Measurements from ENCODE around the gene HOXD4. TPM values are rescaled to one million over a fixed set of nuclear protein-coding genes. Genes with fewer than 3 reads are reported as not detected.

The HOXD4 gene
- total RNA-seq, 3 donors from 2014 or later: 4.7 to 6.5 (median 5.9) TPM

DNA sequence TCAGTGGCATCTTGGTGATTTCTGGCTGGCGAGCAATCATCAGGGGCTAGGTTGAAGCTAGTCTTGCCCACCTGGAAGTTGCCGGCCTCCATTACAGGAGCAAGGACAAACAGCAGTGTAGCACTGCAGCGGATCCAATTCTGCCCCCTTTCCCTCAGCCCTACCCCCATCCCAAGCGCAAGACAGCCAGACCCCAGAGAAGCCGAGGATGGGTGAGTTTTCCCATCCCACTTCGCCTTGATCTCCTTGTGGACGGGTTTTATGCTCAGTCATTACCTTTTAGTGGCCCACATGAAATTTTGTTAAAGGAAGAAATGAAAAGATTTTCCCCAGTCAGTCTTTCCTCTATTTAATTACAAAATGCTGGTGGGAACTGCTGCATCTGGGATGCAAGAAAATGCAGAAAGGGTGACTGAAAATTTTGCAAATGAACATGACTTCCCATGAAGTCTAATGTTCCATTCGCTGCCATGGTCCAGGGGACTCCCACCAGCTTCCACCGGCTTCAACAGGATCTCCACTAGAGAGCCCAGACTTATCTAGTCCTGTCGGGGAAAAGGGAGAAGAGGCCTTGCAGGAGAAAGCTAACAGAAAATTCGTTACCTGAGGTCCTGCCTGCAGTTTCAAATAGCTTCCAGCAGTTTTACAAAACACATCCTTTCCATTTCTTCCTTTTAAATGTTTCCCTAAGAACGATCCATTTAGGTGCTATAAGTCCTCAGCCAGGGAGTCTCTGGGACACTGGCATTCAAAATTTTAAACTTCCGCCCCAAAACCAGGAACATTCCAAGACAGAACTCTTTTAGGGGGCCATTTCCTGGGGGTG lies 30.8 kb upstream of the HOXD4 start:
- ATAC-seq: no peak
- intact Hi-C loops (cut with DNase I, micrococcal nuclease): loop anchor here in 1 of 2 donors (10.0 kb wide), 2 partner anchors 694 to 1024 kb away; no protein-coding TSS in a partner anchor
- TF ChIP-seq, protein P1, sequence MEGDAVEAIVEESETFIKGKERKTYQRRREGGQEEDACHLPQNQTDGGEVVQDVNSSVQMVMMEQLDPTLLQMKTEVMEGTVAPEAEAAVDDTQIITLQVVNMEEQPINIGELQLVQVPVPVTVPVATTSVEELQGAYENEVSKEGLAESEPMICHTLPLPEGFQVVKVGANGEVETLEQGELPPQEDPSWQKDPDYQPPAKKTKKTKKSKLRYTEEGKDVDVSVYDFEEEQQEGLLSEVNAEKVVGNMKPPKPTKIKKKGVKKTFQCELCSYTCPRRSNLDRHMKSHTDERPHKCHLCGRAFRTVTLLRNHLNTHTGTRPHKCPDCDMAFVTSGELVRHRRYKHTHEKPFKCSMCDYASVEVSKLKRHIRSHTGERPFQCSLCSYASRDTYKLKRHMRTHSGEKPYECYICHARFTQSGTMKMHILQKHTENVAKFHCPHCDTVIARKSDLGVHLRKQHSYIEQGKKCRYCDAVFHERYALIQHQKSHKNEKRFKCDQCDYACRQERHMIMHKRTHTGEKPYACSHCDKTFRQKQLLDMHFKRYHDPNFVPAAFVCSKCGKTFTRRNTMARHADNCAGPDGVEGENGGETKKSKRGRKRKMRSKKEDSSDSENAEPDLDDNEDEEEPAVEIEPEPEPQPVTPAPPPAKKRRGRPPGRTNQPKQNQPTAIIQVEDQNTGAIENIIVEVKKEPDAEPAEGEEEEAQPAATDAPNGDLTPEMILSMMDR (IDR thresholded peaks at IDR 0.05): no peak
- Histone ChIP-seq H3K4me1 (ENCODE audit: low read depth) (peaks cover 9% of the 10 kb centered on the region), H3K4me3 (no peak overlapping the region), H3K36me3 (ENCODE audit: low read depth) (no peaks in the 10 kb centered on the region), H3K9me3 (no peaks in the 10 kb centered on the region)
- DNase-seq: peak in 1 of 3 donors; percentile 18

DNA sequence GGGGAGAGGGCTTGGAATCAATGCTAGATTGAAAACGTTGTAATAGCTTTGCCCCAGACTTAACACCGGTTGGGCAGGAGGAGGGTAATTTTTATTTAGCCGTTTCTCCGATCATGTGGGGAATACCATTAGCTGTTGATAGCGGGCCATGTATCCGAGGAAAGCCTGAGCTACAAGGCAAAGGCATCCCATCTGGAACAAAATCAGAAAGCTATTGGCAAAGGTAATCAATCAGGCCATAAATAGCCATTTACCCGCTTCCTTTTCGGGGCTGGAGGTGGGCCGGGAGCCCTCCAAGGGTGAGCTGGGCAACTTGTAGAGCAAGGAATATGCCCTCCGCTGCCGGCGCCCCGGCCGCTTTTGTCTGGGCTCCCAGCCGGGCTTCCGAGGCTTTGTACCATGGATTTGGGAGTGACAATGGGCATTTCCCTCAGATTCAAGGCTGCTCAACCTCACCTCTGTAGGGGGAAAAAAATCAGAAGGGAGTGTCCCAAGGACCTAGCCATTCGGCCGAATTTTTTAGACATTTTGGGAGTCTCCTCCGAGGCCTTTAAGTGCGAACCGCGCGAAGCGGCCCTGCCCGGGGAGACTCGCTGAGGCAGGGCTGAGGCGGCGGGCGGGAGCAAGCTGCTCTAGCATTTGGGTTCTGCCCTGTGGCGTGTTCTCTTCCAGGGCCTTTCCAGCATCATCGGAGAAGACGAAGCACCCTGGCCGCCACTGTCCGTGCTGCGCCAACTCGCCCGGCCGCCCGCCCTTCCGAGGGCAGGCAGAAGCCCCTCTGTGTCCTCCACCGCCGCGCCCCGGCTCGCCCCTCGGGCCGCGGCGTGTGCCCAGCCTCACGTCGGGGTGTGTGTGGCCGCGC lies 29.9 kb upstream of the HOXD4 start:
- ATAC-seq (no peak), DNase-seq (peak in 1 of 3 donors; percentile 30)
- Histone ChIP-seq H3K9me3 (no peaks in the 10 kb centered on the region), H3K4me3 (no peak overlapping the region), H3K36me3 (ENCODE audit: low read depth) (no peaks in the 10 kb centered on the region), H3K4me1 (ENCODE audit: low read depth) (peaks cover 6% of the 10 kb centered on the region)
- intact Hi-C loops (cut with DNase I, micrococcal nuclease): loop anchor here in 1 of 2 donors (10.0 kb wide), 2 partner anchors 693 to 1023 kb away; no protein-coding TSS in a partner anchor
- TF ChIP-seq, protein P1 (IDR thresholded peaks at IDR 0.05): no peak

DNA sequence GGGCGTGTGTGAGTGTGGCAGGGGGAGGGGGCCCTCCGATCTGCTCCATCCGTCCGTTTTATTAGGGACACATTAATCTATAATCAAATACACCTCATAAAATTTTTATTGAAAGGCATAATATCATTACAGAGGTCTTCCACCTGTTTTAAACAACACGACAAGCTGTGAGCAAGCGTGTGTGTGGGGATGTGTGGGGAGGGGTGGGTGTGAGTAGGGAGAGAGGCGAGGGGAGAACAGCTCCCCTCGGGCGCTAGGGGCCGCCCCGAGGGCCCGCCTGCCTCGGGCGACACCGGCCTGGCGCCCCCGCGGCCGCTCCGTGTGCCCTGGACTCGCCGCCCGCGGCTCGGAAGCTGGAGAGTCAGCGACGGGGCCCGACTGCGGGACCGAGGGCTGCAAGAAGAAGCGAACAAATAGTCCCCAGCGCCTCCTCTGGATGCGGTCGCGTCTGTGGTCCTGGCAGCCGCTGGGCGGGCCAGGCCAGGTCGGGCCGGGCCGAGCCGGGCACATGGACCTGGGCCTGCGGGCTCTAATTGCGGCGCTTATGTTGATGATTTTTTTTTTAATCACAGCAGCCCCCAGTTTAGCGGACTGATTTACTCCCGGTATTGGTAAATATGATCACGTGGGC lies 29.2 kb upstream of the HOXD4 start:
- TF ChIP-seq, protein P1 (IDR thresholded peaks at IDR 0.05): no peak
- H3K4me3 ChIP-seq: peak overlapping the region; percentile 22
- no peaks in the 10 kb centered on the region for H3K36me3 ChIP-seq (ENCODE audit: low read depth)
- H3K9me3 ChIP-seq: no peaks in the 10 kb centered on the region
- ATAC-seq (peak; percentile 40), DNase-seq (no peak)
- peaks cover 7% of the 10 kb centered on the region for H3K4me1 ChIP-seq (ENCODE audit: low read depth)
- intact Hi-C loops (cut with DNase I, micrococcal nuclease): loop anchor here in 1 of 2 donors (10.0 kb wide), 2 partner anchors 693 to 1023 kb away; no protein-coding TSS in a partner anchor

DNA sequence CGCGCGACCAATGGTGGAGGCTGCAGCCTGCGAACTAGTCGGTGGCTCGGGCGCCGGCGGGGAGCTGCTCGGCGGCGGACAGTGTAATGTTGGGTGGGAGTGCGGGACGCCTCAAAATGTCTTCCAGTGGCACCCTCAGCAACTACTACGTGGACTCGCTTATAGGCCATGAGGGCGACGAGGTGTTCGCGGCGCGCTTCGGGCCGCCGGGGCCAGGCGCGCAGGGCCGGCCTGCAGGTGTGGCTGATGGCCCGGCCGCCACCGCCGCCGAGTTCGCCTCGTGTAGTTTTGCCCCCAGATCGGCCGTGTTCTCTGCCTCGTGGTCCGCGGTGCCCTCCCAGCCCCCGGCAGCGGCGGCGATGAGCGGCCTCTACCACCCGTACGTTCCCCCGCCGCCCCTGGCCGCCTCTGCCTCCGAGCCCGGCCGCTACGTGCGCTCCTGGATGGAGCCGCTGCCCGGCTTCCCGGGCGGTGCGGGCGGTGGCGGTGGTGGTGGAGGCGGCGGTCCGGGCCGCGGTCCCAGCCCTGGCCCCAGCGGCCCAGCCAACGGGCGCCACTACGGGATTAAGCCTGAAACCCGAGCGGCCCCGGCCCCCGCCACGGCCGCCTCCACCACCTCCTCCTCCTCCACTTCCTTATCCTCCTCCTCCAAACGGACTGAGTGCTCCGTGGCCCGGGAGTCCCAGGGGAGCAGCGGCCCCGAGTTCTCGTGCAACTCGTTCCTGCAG lies 28.5 kb upstream of the HOXD4 start, which contains the start of gene HOXD9:
TSS of gene HOXD9 (plus strand) at position 37 of the 728 bp plus-strand sequence. CDS start at position 87, 50 bp downstream.
- peak; percentile 78 for ATAC-seq
- peak within 1 kb of the TSS; percentile 22 for H3K4me3 ChIP-seq

More for the DNA sequence above, 28.5 kb upstream of the HOXD4 start, which contains the start of gene HOXD9:
- intact Hi-C loops (cut with DNase I, micrococcal nuclease): loop anchor here in 1 of 2 donors (10.0 kb wide), 2 partner anchors 692 to 1022 kb away; no protein-coding TSS in a partner anchor
- Histone ChIP-seq H3K9me3 (no peaks in the 10 kb centered on the region), H3K4me1 (ENCODE audit: low read depth) (peaks cover 10% of the 10 kb centered on the region), H3K36me3 (ENCODE audit: low read depth) (no peaks in the 10 kb centered on the region)
- TF ChIP-seq, protein P1 (IDR thresholded peaks at IDR 0.05): no peak
- DNase-seq: peak; percentile 78 to 79 (median 78)
